Measurements from ENCODE around the gene IL6R. TPM values are rescaled to one million over a fixed set of nuclear protein-coding genes. Genes with fewer than 3 reads are reported as not detected.

IL6R gene
- total RNA-seq, 2 experiments from 2014 or later = 15.7 to 16.0 TPM

DNA sequence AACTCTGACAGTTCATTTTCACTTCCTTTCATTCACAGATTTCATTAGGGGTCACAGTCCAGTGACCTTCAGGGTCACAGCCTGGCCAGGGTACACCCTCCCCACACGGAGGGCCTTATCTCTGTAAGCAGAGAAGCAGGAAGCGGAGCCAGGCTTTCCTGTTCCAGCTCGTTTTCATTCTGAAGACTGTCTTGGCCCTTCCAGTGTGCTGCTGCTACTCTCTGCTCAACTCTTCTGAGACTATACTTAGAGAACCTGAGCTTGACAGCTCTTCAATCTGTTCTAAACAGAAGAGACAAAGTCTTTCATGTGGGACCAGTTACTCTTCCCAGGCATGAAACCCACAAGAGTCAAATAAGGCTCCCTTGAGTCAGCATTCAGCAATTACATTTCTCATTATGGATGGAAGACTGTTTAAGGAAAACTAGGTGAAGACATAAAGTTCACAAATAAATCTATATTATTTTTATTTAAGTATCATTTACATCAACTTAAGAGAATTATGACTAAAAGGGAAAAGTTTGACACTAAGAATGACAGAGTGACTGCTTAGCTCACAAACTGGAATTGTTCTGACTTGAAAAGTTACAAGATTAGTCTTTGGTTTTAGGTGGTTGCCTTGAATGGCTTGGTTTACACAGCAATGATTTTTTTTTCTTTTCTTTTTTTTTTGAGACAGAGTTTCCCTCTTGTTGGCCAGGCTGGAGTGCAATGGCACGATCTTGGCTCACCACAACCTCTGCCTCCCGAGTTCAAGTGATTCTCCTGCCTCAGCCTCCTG lies 92.1 kb downstream of the IL6R start:
- Mint-ChIP-seq H3K27ac (no peak overlapping the region), H3K36me3 (ENCODE audit: low read depth) (peaks cover 2% of the 10 kb centered on the region), H3K4me3 (no peak overlapping the region), H3K9me3 (peaks cover 6% of the 10 kb centered on the region), H3K27me3 (peaks cover 31% of the 10 kb centered on the region), H3K4me1 (peaks cover 39% of the 10 kb centered on the region)
- CTCF ChIA-PET = interaction anchor here (1.0 to 1.6 kb wide), 2 partner anchors 18 to 37 kb away, joined by 3 read pairs; no protein-coding TSS in a partner anchor
- POLR2A ChIA-PET = no interaction called here
- DNase-seq = no peak

GRCh38 chr1:154499446-154499845 lies 94.3 kb downstream of the IL6R start:
- Mint-ChIP-seq H3K4me1 (peaks cover 22% of the 10 kb centered on the region), H3K27me3 (peaks cover 42% of the 10 kb centered on the region), H3K4me3 (no peak overlapping the region), H3K27ac (no peak overlapping the region), H3K36me3 (ENCODE audit: low read depth) (peaks cover 5% of the 10 kb centered on the region), H3K9me3 (peaks cover 6% of the 10 kb centered on the region)
- no peak for DNase-seq
- POLR2A ChIA-PET = interaction anchor here (0.9 kb wide), 1 partner anchor 113 kb away, joined by 3 read pairs; no protein-coding TSS in a partner anchor
- CTCF ChIA-PET = interaction anchor here (1.2 kb wide), 1 partner anchor 20 kb away, joined by 3 read pairs; no protein-coding TSS in a partner anchor

- peaks cover 5% of the 10 kb centered on the region for H3K36me3 Mint-ChIP-seq (ENCODE audit: low read depth)
- ChIA-PET CTCF (no interaction called here), POLR2A (no interaction called here)
- H3K27me3 Mint-ChIP-seq = peaks cover 49% of the 10 kb centered on the region
- H3K27ac Mint-ChIP-seq = no peak overlapping the region
- H3K4me3 Mint-ChIP-seq = no peak overlapping the region
- DNase-seq = no peak
- H3K9me3 Mint-ChIP-seq = peaks cover 6% of the 10 kb centered on the region
- peaks cover 21% of the 10 kb centered on the region for H3K4me1 Mint-ChIP-seq
These were observed 95.4 kb downstream of the IL6R start for GRCh38 chr1:154500533-154500932.

DNA sequence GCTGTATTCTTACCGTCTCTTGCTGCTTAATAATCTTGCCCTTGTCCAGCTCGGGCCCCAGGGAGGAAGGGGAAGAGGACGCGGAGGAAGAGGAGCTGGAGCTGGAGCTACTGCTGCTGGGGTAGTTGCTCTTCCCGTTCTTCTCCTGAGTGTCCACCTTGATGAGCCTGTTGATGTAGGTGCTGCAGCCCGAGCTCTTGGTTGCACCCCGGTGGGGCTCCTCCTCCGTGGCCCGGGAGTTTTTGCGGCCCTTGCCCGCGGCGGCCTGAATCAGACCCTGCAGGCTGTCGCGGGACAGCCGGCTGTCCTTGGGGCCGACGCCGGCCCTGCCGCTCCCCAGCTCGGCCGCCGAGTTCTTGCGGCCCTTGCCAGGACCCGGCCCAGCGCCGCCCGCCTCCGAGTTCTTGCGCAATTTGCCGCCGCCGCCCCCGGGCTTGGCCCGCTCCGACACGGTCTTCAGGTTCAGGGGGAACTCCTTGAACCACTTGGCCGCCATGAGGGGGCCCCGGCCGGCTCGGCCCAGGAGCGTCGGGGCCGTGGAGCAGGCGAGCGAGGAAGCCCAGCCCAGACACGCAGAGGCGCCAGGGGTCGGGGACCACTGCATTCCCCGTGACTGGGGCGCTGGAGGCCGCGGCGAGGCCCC lies 96.4 kb downstream of the IL6R start:
- H3K27me3 Mint-ChIP-seq = peaks cover 54% of the 10 kb centered on the region
- no peak overlapping the region for H3K27ac Mint-ChIP-seq

GRCh38 chr1:154502066-154502743 lies 97.1 kb downstream of the IL6R start, which contains the start of the genes SHE and TDRD10:
Gene SHE, minus strand, starts transcription at chr1:154502412. Its CDS starts 386 bp downstream, at chr1:154502026.
Gene TDRD10, plus strand, starts transcription at chr1:154502219. Its CDS starts 4,685 bp downstream, at chr1:154506904.
- Mint-ChIP-seq H3K4me1 (peaks cover 14% of the 10 kb centered on the region), H3K36me3 (ENCODE audit: low read depth) (peaks cover 5% of the 10 kb centered on the region), H3K27me3 (peaks cover 59% of the 10 kb centered on the region), H3K9me3 (peaks cover 6% of the 10 kb centered on the region), H3K27ac (no peak within 1 kb of the TSS), H3K4me3 (peak within 1 kb of the TSS; percentile 18)
- CTCF ChIA-PET = no interaction called here
- DNase-seq = no peak
- POLR2A ChIA-PET = no interaction called here

More for the DNA sequence above, 96.4 kb downstream of the IL6R start:
- H3K9me3 Mint-ChIP-seq = peaks cover 6% of the 10 kb centered on the region
- H3K4me1 Mint-ChIP-seq = peaks cover 18% of the 10 kb centered on the region
- no peak for DNase-seq
- POLR2A ChIA-PET = no interaction called here
- H3K4me3 Mint-ChIP-seq = peak overlapping the region; percentile 18
- H3K36me3 Mint-ChIP-seq (ENCODE audit: low read depth) = peaks cover 5% of the 10 kb centered on the region
- CTCF ChIA-PET = interaction anchor here (0.6 kb wide), 1 partner anchor 495 kb away, joined by 3 read pairs; no protein-coding TSS in a partner anchor

DNA sequence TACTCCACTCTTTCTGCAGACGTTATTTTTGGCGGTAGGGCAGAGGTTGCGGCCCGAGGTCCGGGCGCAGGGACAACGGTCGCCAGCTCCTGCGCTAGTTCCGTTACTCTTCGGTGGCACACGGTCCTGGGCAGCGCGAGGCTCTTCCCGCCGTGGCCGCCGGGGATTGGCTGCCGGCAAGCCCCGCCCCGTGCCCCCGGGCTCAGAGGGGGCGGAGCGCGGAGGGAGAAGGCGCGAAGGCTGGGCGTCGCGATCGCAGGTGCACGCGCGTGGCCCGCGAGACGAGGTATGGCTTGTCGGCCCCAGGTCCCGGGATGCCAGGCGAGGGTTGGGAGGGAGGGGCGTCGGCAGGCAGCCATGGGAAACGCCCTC lies 97.6 kb downstream of the IL6R start:
- peaks cover 64% of the 10 kb centered on the region for H3K27me3 Mint-ChIP-seq
- H3K4me3 Mint-ChIP-seq = peak overlapping the region; percentile 3
- ChIA-PET CTCF (no interaction called here), POLR2A (no interaction called here)
- peaks cover 5% of the 10 kb centered on the region for H3K36me3 Mint-ChIP-seq (ENCODE audit: low read depth)
- H3K4me1 Mint-ChIP-seq = peaks cover 14% of the 10 kb centered on the region
- H3K27ac Mint-ChIP-seq = no peak overlapping the region
- no peak for DNase-seq
- peaks cover 6% of the 10 kb centered on the region for H3K9me3 Mint-ChIP-seq

- Mint-ChIP-seq H3K9me3 (peaks cover 6% of the 10 kb centered on the region), H3K4me1 (peaks cover 14% of the 10 kb centered on the region), H3K36me3 (ENCODE audit: low read depth) (peaks cover 5% of the 10 kb centered on the region), H3K27ac (no peak overlapping the region), H3K4me3 (no peak overlapping the region), H3K27me3 (peaks cover 72% of the 10 kb centered on the region)
- ChIA-PET CTCF (interaction anchor here (1.0 kb wide), 1 partner anchor 56 kb away, joined by 3 read pairs; no protein-coding TSS in a partner anchor), POLR2A (no interaction called here)
- DNase-seq = no peak
These were observed 98.8 kb downstream of the IL6R start for GRCh38 chr1:154503898-154504297.

- Mint-ChIP-seq H3K27me3 (peaks cover 47% of the 10 kb centered on the region), H3K36me3 (ENCODE audit: low read depth) (no peaks in the 10 kb centered on the region), H3K9me3 (no peaks in the 10 kb centered on the region), H3K4me1 (no peaks in the 10 kb centered on the region), H3K4me3 (no peak overlapping the region), H3K27ac (no peak overlapping the region)
- DNase-seq = no peak
- POLR2A ChIA-PET = no interaction called here
- CTCF ChIA-PET = interaction anchor here (1.3 kb wide), 1 partner anchor 33 kb away, joined by 3 read pairs; no protein-coding TSS in a partner anchor
These were observed 107.6 kb downstream of the IL6R start for GRCh38 chr1:154512760-154513159.

DNA sequence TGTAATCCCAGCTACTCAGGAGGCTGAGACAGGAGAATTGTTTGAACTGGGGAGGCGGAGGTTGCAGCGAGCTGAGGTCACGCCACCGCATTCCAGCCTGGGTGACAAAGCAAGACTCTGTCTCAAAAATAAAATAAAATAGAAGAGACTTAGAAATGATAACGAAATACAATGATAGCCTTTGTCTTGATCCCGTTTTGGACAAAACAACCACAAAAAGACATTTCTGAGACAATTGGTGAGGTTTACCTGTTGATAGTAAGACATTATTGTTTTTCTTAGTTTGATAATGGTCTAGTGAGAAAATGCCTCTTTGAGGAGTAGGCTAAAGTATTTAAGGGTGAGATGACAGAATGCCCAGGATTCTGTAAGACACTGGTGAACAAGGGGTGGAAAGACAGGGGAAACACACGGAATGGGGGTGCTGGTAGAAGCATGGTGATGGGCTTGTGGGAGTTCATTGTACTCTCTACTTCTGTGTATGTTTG lies 109.0 kb downstream of the IL6R start:
- ChIA-PET CTCF (no interaction called here), POLR2A (no interaction called here)
- H3K36me3 Mint-ChIP-seq (ENCODE audit: low read depth) = no peaks in the 10 kb centered on the region
- no peak for DNase-seq
- no peak overlapping the region for H3K4me3 Mint-ChIP-seq
- no peaks in the 10 kb centered on the region for H3K4me1 Mint-ChIP-seq
- peaks cover 40% of the 10 kb centered on the region for H3K27me3 Mint-ChIP-seq
- no peaks in the 10 kb centered on the region for H3K9me3 Mint-ChIP-seq
- H3K27ac Mint-ChIP-seq = no peak overlapping the region

GRCh38 chr1:154517661-154518060 lies 112.5 kb downstream of the IL6R start:
- H3K9me3 Mint-ChIP-seq = no peaks in the 10 kb centered on the region
- CTCF ChIA-PET = no interaction called here
- H3K4me1 Mint-ChIP-seq = peaks cover 2% of the 10 kb centered on the region
- POLR2A ChIA-PET = no interaction called here
- H3K27me3 Mint-ChIP-seq = peaks cover 46% of the 10 kb centered on the region
- H3K4me3 Mint-ChIP-seq = no peak overlapping the region
- no peak overlapping the region for H3K27ac Mint-ChIP-seq
- no peaks in the 10 kb centered on the region for H3K36me3 Mint-ChIP-seq (ENCODE audit: low read depth)
- DNase-seq = no peak

All from activated CD4-positive, alpha-beta memory T cell treated with anti-CD3 and anti-CD28 coated beads, Interleukin-2, amount 10 ng/mL, durations not matched to agents 7 days and 5 days (primary cell).